Parathyroid adenoma (tissue), 2 donors: ENCODE measurements around the gene HBZ.

Experiments
- H2AFZ ChIP-seq: fragments of 300-600 bp; sonication (generic); one replicate; pipeline ENCODE4 v1.7.0; 2017; ENCODE audit warnings: antibody characterized with exemption, mild to moderate bottlenecking
- H3K27ac ChIP-seq: fragments of 300-600 bp; sonication (generic); one replicate; pipeline ENCODE4 v1.7.0; 2017
- H3K27me3 ChIP-seq: fragments of 300-600 bp; sonication (generic); one replicate; pipeline ENCODE4 v1.7.0; 2017; ENCODE audit warnings: low read length; ENCODE audit not compliant: control insufficient read depth, insufficient read depth
- H3K36me3 ChIP-seq: fragments of 300-600 bp; sonication (generic); one replicate; pipeline ENCODE4 v1.7.0; 2017; ENCODE audit warnings: low read length; ENCODE audit not compliant: control insufficient read depth, insufficient read depth
- H3K4me1 ChIP-seq: fragments of 300-600 bp; sonication (generic); one replicate; pipeline ENCODE4 v1.7.0; 2017; ENCODE audit warnings: control low read depth
- H3K4me2 ChIP-seq: fragments of 300-600 bp; sonication (generic); one replicate; pipeline ENCODE4 v1.7.0; 2017; ENCODE audit warnings: low read length
- H3K4me3 ChIP-seq: fragments of 300-600 bp; sonication (generic); one replicate; pipeline ENCODE4 v1.7.0; 2017; ENCODE audit warnings: low read depth, low read length
- H3K79me2 ChIP-seq: fragments of 300-600 bp; sonication (generic); one replicate; pipeline ENCODE4 v1.7.0; 2017; ENCODE audit warnings: control low read depth
- H3K9ac ChIP-seq: fragments of 300-600 bp; sonication (generic); one replicate; pipeline ENCODE4 v1.7.0; 2017; ENCODE audit warnings: mild to moderate bottlenecking
- H3K9me3 ChIP-seq: fragments of 300-600 bp; sonication (generic); one replicate; pipeline ENCODE4 v1.7.0; 2017; ENCODE audit warnings: low read length; ENCODE audit not compliant: control insufficient read depth
- CTCF ChIP-seq: fragments of 300-600 bp; sonication (generic); IDR thresholded peaks from one replicate; pipeline ENCODE4 v1.7.0; 2017; ENCODE audit warnings: antibody characterized with exemption, mild to moderate bottlenecking
- donor health status: primary hyperparathyroidism.

Gene HBZ

GRCh38 chr16:117379-118365, 34.8 kb upstream of the HBZ start:
- Histone ChIP-seq H3K4me3 (no peak overlapping the region), H2AFZ (no peak overlapping the region), H3K4me2 (no peak overlapping the region), H3K27ac (no peak overlapping the region), H3K9me3 (no peaks in the 10 kb centered on the region), H3K27me3 (no peaks in the 10 kb centered on the region), H3K4me1 (no peaks in the 10 kb centered on the region), H3K79me2 (no peaks in the 10 kb centered on the region), H3K9ac (no peak overlapping the region), H3K36me3 (no peaks in the 10 kb centered on the region)
- peak; percentile 70 for TF ChIP-seq CTCF

- no peak overlapping the region for H3K9ac ChIP-seq
- no peak for TF ChIP-seq CTCF
- no peaks in the 10 kb centered on the region for H3K4me1 ChIP-seq
- H3K4me3 ChIP-seq = no peak overlapping the region
- no peaks in the 10 kb centered on the region for H3K27me3 ChIP-seq
- no peak overlapping the region for H3K4me2 ChIP-seq
- no peak overlapping the region for H3K27ac ChIP-seq
- no peak overlapping the region for H2AFZ ChIP-seq
- H3K79me2 ChIP-seq = no peaks in the 10 kb centered on the region
- no peaks in the 10 kb centered on the region for H3K9me3 ChIP-seq
- no peaks in the 10 kb centered on the region for H3K36me3 ChIP-seq
Observed at GRCh38 chr16:118857-119256, 33.6 kb upstream of the HBZ start.

GRCh38 chr16:119295-119694, 33.1 kb upstream of the HBZ start:
- Histone ChIP-seq H3K9ac (no peak overlapping the region), H3K79me2 (no peaks in the 10 kb centered on the region), H3K27me3 (no peaks in the 10 kb centered on the region), H3K4me1 (no peaks in the 10 kb centered on the region), H3K4me3 (no peak overlapping the region), H3K27ac (no peak overlapping the region), H3K36me3 (no peaks in the 10 kb centered on the region), H3K4me2 (no peak overlapping the region), H2AFZ (no peak overlapping the region), H3K9me3 (no peaks in the 10 kb centered on the region)
- TF ChIP-seq CTCF = no peak

- no peaks in the 10 kb centered on the region for H3K79me2 ChIP-seq
Observed at GRCh38 chr16:119835-120491, 32.5 kb upstream of the HBZ start.

More at GRCh38 chr16:119835-120491, 32.5 kb upstream of the HBZ start:
- Histone ChIP-seq H3K4me2 (no peak overlapping the region), H2AFZ (no peak overlapping the region), H3K36me3 (no peaks in the 10 kb centered on the region), H3K4me1 (no peaks in the 10 kb centered on the region), H3K9me3 (no peaks in the 10 kb centered on the region), H3K27me3 (no peaks in the 10 kb centered on the region), H3K27ac (no peak overlapping the region), H3K9ac (no peak overlapping the region), H3K4me3 (no peak overlapping the region)
- no peak for TF ChIP-seq CTCF
